GM13976 (cell line): ENCODE data around the gene WDR70.
"Not testable (repeated sequence)": the region's sequence is repeated elsewhere in the genome, so short reads cannot be mapped to it uniquely, and the experiment has no call there.

Experiments used
- DNase-seq: peaks from one replicate; pipeline ENCODE4 v3.0.0; 2012; ENCODE audit warnings: low spot score
- CTCF ChIP-seq: IDR thresholded peaks from 2 replicates; pipeline ENCODE4 v1.5.1; 2012; ENCODE audit warnings: borderline replicate concordance, mild to moderate bottlenecking; ENCODE audit not compliant: insufficient read depth; ENCODE audit errors: extremely low read depth, missing control alignments, control extremely low read depth
- in situ Hi-C: fragments of 300-500 bp; cut with MboI; formaldehyde crosslinking; loops from one replicate; pipeline ENCODE4 v1.12.0; 2022; ENCODE audit warnings: low sequenced_read_pairs, mixed read lengths, inconsistent platforms; ENCODE audit not compliant: unreplicated experiment

Gene WDR70

GRCh38 chr5:37615184-37615583 is 236.1 kb downstream of the WDR70 start:
- DNase-seq = no peak
- in situ Hi-C loops = no loop called here
- no peak for TF ChIP-seq CTCF

GRCh38 chr5:37619353-37619752 is 240.2 kb downstream of the WDR70 start:
- TF ChIP-seq CTCF = no peak
- DNase-seq = no peak
- in situ Hi-C loops = no loop called here

GRCh38 chr5:37622354-37622753 is 243.2 kb downstream of the WDR70 start:
- DNase-seq, in situ Hi-C loops: not testable (repeated sequence)

GRCh38 chr5:37626266-37626665 is 247.1 kb downstream of the WDR70 start:
- DNase-seq = no peak
- in situ Hi-C loops = no loop called here
- no peak for TF ChIP-seq CTCF

- in situ Hi-C loops = no loop called here
- TF ChIP-seq CTCF = no peak
- no peak for DNase-seq
Observed at GRCh38 chr5:37628876-37629275, 249.8 kb downstream of the WDR70 start.

- no peak for TF ChIP-seq CTCF
- DNase-seq = no peak
- in situ Hi-C loops = no loop called here
Observed at GRCh38 chr5:37631939-37632338, 252.8 kb downstream of the WDR70 start.

GRCh38 chr5:37637165-37637845 is 258.2 kb downstream of the WDR70 start:
- no peak for DNase-seq
- in situ Hi-C loops = no loop called here
- no peak for TF ChIP-seq CTCF
